GM19452 (cell line): ENCODE results near the gene TTC8.
"Not testable (repeated sequence)": the region's sequence is repeated elsewhere in the genome, so short reads cannot be mapped to it uniquely, and the experiment has no call there.

Experiments
- ATAC-seq: cut with Tn5 transposase; IDR thresholded peaks from one replicate; pipeline ENCODE4 v1.9.1; 2021; ENCODE audit not compliant: unreplicated experiment

TTC8 gene

GRCh38 chr14:88824314-88825077 is at the start of gene TTC8:
Gene TTC8 (plus strand): TSS chr14:88824651. CDS start chr14:88824708, 57 bp downstream.
- peak; percentile 98 for ATAC-seq

- no peak for ATAC-seq
Observed at GRCh38 chr14:88775532-88775931, 48.9 kb upstream of the TTC8 start.

- ATAC-seq, result no peak
Observed at GRCh38 chr14:88785911-88786310, 38.5 kb upstream of the TTC8 start.

GRCh38 chr14:88786715-88787114 is 37.7 kb upstream of the TTC8 start:
- ATAC-seq, result no peak

GRCh38 chr14:88789573-88789972 is 34.9 kb upstream of the TTC8 start:
- not testable (repeated sequence) for ATAC-seq

GRCh38 chr14:88790501-88791251 is 33.8 kb upstream of the TTC8 start:
- no peak for ATAC-seq

GRCh38 chr14:88791252-88791621 is 33.2 kb upstream of the TTC8 start:
- ATAC-seq, result no peak

GRCh38 chr14:88791629-88792472 is 32.6 kb upstream of the TTC8 start:
- no peak for ATAC-seq

GRCh38 chr14:88792473-88793258 is 31.8 kb upstream of the TTC8 start, which contains the start of gene EML5:
Gene EML5 (minus strand): TSS chr14:88792953. CDS start chr14:88792503, 450 bp downstream.
- ATAC-seq, result peak; percentile 88

GRCh38 chr14:88793259-88793625 is 31.2 kb upstream of the TTC8 start:
- no peak for ATAC-seq

GRCh38 chr14:88798156-88798555 is 26.3 kb upstream of the TTC8 start:
- no peak for ATAC-seq

GRCh38 chr14:88799522-88799921 is 24.9 kb upstream of the TTC8 start:
- no peak for ATAC-seq

- ATAC-seq, result no peak
Observed at GRCh38 chr14:88802596-88802995, 21.9 kb upstream of the TTC8 start.

- no peak for ATAC-seq
Observed at GRCh38 chr14:88804035-88804434, 20.4 kb upstream of the TTC8 start.

GRCh38 chr14:88804477-88804876 is 20.0 kb upstream of the TTC8 start:
- ATAC-seq, result no peak

- ATAC-seq, result no peak
Observed at GRCh38 chr14:88808359-88808758, 16.1 kb upstream of the TTC8 start.

- no peak for ATAC-seq
Observed at GRCh38 chr14:88815980-88816379, 8.5 kb upstream of the TTC8 start.

GRCh38 chr14:88818018-88818417 is 6.4 kb upstream of the TTC8 start:
- no peak for ATAC-seq

- not testable (repeated sequence) for ATAC-seq
Observed at GRCh38 chr14:88819674-88820073, 4.8 kb upstream of the TTC8 start.

- no peak for ATAC-seq
Observed at GRCh38 chr14:88821378-88821777, 3.1 kb upstream of the TTC8 start.

GRCh38 chr14:88821888-88822287 is 2.6 kb upstream of the TTC8 start:
- ATAC-seq, result no peak
